ENCODE data around the gene NOL8. TPM values are rescaled to one million over a fixed set of nuclear protein-coding genes. Genes with fewer than 3 reads are reported as not detected.

The NOL8 gene
- total RNA-seq, 1 experiment from 2014 or later: 48.2 TPM

GRCh38 chr9:92278110-92278509 is 47.0 kb downstream of the NOL8 start (continued):
- TF ChIP-seq REST (IDR thresholded peaks at IDR 0.05; ENCODE audit: low read depth) (no peak), POLR2A (IDR thresholded peaks at IDR 0.05; ENCODE audit: borderline replicate concordance, extremely low read depth, insufficient read depth, insufficient read length) (no peak), SRF (IDR thresholded peaks at IDR 0.05; ENCODE audit: low read depth) (no peak), SIN3A (IDR thresholded peaks at IDR 0.05; ENCODE audit: low read depth) (no peak)
- TF ChIP-seq, protein P1, sequence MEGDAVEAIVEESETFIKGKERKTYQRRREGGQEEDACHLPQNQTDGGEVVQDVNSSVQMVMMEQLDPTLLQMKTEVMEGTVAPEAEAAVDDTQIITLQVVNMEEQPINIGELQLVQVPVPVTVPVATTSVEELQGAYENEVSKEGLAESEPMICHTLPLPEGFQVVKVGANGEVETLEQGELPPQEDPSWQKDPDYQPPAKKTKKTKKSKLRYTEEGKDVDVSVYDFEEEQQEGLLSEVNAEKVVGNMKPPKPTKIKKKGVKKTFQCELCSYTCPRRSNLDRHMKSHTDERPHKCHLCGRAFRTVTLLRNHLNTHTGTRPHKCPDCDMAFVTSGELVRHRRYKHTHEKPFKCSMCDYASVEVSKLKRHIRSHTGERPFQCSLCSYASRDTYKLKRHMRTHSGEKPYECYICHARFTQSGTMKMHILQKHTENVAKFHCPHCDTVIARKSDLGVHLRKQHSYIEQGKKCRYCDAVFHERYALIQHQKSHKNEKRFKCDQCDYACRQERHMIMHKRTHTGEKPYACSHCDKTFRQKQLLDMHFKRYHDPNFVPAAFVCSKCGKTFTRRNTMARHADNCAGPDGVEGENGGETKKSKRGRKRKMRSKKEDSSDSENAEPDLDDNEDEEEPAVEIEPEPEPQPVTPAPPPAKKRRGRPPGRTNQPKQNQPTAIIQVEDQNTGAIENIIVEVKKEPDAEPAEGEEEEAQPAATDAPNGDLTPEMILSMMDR (IDR thresholded peaks at IDR 0.05 in 2 of 3, conservative IDR thresholded peaks at IDR 0.05 in 1 of 3; ENCODE audit: borderline replicate concordance in 1 of 3, insufficient read depth in 1 of 3, low read depth in 2 of 3, low read length in 2 of 3): no peak

GRCh38 chr9:92276331-92277032 is 48.7 kb downstream of the NOL8 start:
- Histone ChIP-seq H2AFZ (ENCODE audit: low read depth, low read length, poor library complexity, severe bottlenecking) (no peak overlapping the region), H3K36me3 (ENCODE audit: control insufficient read depth in 1 of 2, insufficient read depth in 2 of 2, low read length in 2 of 2) (peaks cover 81 to 84% of the 10 kb centered on the region in 2 experiments), H3K79me2 (ENCODE audit: insufficient read depth, low read length) (peaks cover 86% of the 10 kb centered on the region), H3K9me3 (ENCODE audit: control insufficient read depth in 1 of 2, insufficient read depth in 1 of 2, low read depth in 1 of 2, low read length in 2 of 2) (no peaks in the 10 kb centered on the region), H3K9ac (ENCODE audit: low read length) (no peak overlapping the region), H3K27ac (ENCODE audit: low read depth, low read length) (no peak overlapping the region), H3K4me3 (replicated peaks in 1 of 2; ENCODE audit: low read depth in 1 of 2, low read length in 2 of 2) (no peak overlapping the region), H3K4me2 (ENCODE audit: low read length) (no peak overlapping the region), H3K9me2 (ENCODE audit: insufficient read depth) (no peaks in the 10 kb centered on the region), H3K4me1 (ENCODE audit: control insufficient read depth in 1 of 2, insufficient read depth in 2 of 2, low read length in 2 of 2) (no peaks in the 10 kb centered on the region), H3K27me3 (ENCODE audit: insufficient read depth, low read length) (no peaks in the 10 kb centered on the region), H4K20me1 (ENCODE audit: insufficient read depth) (peaks cover 15% of the 10 kb centered on the region; the same call in 1 of the 2 replicates)
- intact Hi-C loops (cut with micrococcal nuclease): loop anchor here (5.0 kb wide), 1 partner anchor 34 kb away; no protein-coding TSS in a partner anchor
- DNase-seq (ENCODE audit: low read depth, low spot score) (no peak), ATAC-seq (no peak)
- CTCF ChIA-PET: no interaction called here
- RAD21 ChIA-PET (ENCODE audit: low non-redundant PET in 1 of 2, low total read pairs in 2 of 2, uncharacterized antibody in 2 of 2, unreplicated experiment in 2 of 2): no interaction called here
- BruUV-seq (replicated peaks): no TSS peak
- POLR2A ChIA-PET: interaction anchor here (1.4 to 1.6 kb wide), 2 partner anchors 15 kb away, joined by 3 to 5 read pairs; no protein-coding TSS in a partner anchor
- TF ChIP-seq ATF3 (IDR thresholded peaks at IDR 0.05) (no peak), ZNF274 (IDR thresholded peaks at IDR 0.05; ENCODE audit: low read depth, low read length) (no peak), TCF7L2 (IDR thresholded peaks at IDR 0.05; ENCODE audit: borderline replicate concordance, extremely low read depth, insufficient read depth, insufficient read length) (no peak), SIN3A (IDR thresholded peaks at IDR 0.05; ENCODE audit: low read depth) (no peak), ZFX (IDR thresholded peaks at IDR 0.05) (no peak), SRF (IDR thresholded peaks at IDR 0.05; ENCODE audit: low read depth) (no peak), MAX (IDR thresholded peaks at IDR 0.05) (no peak), EGR1 (IDR thresholded peaks at IDR 0.05; ENCODE audit: low read depth) (no peak)
- TF ChIP-seq, protein P1 (IDR thresholded peaks at IDR 0.05 in 2 of 3, conservative IDR thresholded peaks at IDR 0.05 in 1 of 3; ENCODE audit: borderline replicate concordance in 1 of 3, insufficient read depth in 1 of 3, low read depth in 2 of 3, low read length in 2 of 3): no peak

Measured in HCT116 (cell line).